ENCODE results near the gene ZC3H4.
"Not testable (repeated sequence)": the region's sequence is repeated elsewhere in the genome, so short reads cannot be mapped to it uniquely, and the experiment has no call there.

Gene ZC3H4

GRCh38 chr19:47084879-47085439 is 28.6 kb downstream of the ZC3H4 start:
- no peak for DNase-seq (ENCODE audit: low read depth, low spot score)

GRCh38 chr19:47082493-47082892 is 31.1 kb downstream of the ZC3H4 start:
- no peak for DNase-seq (ENCODE audit: low read depth, low spot score)

DNA sequence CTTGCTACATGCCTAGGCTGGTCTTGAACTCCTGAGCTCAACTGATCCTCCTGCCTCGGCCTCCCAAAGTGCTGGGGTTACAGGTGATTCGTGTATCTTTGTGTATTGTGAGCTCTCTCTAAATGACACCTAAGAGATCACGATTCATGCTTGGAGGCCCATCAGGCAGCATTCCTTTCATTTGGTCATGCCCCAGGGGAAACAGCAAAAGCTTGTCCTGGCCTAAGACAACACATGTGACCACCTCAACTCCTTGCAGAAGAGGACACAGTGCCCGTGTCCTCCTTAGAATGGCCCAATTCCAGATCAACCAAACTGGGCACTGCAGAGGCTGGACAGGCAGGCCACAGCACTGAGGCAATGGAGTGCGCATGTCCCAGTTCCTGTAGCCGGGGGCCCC is 32.5 kb downstream of the ZC3H4 start:
- no peak for DNase-seq (ENCODE audit: low read depth, low spot score)

GRCh38 chr19:47078351-47078750 is 35.2 kb downstream of the ZC3H4 start:
- not testable (repeated sequence) for DNase-seq (ENCODE audit: low read depth, low spot score)

GRCh38 chr19:47075941-47076340 is 37.6 kb downstream of the ZC3H4 start:
- DNase-seq (ENCODE audit: low read depth, low spot score): no peak

GRCh38 chr19:47075179-47075810 is 38.3 kb downstream of the ZC3H4 start:
- no peak for DNase-seq (ENCODE audit: low read depth, low spot score)

DNA sequence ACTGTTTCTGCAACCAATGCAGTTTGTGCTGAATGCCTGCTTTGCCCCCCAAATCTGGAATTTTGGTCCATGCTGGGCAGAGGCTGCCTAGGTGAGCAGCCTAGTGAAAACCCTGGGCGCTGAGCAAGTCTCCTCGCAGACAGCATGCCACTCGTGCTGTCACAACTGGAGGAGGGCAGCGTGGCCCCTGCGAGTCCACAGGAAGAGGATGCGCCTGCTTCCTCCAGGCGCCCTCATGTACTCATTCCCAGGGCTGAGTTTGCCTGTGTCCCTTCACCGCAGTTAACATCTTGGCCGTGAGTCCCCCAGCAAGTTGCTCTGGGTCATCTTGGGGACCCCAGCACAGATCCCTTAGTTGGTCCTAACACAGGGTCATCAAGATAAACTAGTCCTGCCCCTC is 39.0 kb downstream of the ZC3H4 start:
- no peak for DNase-seq (ENCODE audit: low read depth, low spot score)

DNA sequence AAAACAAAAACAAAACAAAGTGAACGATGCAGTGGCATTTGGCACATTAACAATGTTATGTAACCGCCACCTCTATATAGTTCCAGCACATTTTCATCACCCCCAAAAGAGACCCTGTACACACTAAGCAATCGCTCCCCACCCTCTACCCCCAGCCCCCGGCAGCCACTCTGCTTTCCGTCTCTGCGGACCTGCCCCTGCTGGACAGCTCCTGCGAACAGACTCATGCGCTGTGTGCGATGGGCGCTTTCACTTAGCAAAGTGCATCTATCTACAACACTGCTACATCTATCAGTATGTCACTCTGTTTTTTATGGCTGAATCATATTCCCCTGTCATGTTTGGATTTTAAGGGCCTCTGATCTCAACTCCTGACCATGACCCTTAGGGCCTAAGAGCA is 40.0 kb downstream of the ZC3H4 start:
- no peak for DNase-seq (ENCODE audit: low read depth, low spot score)

DNA sequence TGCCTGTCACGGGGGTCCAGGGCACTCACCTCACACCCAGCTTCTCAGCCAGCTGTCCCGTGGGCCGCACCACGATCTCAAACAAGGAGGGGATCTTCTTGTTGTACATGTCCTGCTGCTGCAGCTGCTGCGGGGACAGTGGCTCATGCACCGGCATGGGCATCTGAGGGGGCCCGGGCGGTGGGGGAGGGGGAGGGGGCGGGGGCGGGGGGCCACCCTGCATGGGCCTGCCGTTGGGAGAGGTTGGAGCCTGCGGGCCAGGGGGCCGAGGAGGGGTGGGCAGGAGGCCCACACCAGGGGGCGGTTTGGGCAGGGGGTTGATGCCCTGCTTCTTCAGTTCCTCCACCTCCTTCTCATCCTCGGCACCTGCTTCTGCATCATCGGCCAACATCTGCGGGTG is 41.3 kb downstream of the ZC3H4 start:
- no peak for DNase-seq (ENCODE audit: low read depth, low spot score)

GRCh38 chr19:47071731-47072130 is 41.8 kb downstream of the ZC3H4 start:
- no peak for DNase-seq (ENCODE audit: low read depth, low spot score)

- no peak for DNase-seq (ENCODE audit: low read depth, low spot score)
Measured at GRCh38 chr19:47070756-47071155, 42.8 kb downstream of the ZC3H4 start.

GRCh38 chr19:47069795-47070194 is 43.8 kb downstream of the ZC3H4 start:
- no peak for DNase-seq (ENCODE audit: low read depth, low spot score)

DNA sequence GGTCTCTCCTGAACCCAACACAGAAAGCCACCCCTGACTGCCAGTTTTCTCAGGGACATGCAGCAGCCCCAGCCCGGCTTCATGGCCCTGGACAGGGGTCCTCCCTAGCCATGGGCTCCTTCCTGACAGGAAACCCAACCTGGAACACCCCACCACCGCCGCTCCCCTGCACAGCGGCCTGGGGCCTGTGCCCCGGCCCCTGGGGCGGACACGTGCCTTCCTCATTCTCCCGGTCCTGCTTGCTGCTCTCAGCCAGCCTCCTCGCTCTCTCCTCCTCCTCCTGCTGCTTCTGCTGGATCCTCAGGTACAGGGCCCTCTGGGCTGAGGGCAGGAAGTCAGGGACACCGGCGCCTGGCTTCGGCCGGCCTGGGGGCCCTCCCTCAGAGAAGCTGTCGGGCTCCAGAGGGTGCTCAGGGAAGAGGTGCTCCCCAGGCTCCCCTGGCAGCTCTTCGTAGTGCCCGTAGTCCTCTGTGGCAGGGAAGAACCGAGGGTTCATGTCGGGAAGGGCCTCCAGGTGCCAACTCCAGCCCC is 44.6 kb downstream of the ZC3H4 start:
- no peak for DNase-seq (ENCODE audit: low read depth, low spot score)

GRCh38 chr19:47068246-47068645 is 45.3 kb downstream of the ZC3H4 start:
- DNase-seq (ENCODE audit: low read depth, low spot score): no peak

- no peak for DNase-seq (ENCODE audit: low read depth, low spot score)
Measured at GRCh38 chr19:47067215-47067847, 46.2 kb downstream of the ZC3H4 start.

DNA sequence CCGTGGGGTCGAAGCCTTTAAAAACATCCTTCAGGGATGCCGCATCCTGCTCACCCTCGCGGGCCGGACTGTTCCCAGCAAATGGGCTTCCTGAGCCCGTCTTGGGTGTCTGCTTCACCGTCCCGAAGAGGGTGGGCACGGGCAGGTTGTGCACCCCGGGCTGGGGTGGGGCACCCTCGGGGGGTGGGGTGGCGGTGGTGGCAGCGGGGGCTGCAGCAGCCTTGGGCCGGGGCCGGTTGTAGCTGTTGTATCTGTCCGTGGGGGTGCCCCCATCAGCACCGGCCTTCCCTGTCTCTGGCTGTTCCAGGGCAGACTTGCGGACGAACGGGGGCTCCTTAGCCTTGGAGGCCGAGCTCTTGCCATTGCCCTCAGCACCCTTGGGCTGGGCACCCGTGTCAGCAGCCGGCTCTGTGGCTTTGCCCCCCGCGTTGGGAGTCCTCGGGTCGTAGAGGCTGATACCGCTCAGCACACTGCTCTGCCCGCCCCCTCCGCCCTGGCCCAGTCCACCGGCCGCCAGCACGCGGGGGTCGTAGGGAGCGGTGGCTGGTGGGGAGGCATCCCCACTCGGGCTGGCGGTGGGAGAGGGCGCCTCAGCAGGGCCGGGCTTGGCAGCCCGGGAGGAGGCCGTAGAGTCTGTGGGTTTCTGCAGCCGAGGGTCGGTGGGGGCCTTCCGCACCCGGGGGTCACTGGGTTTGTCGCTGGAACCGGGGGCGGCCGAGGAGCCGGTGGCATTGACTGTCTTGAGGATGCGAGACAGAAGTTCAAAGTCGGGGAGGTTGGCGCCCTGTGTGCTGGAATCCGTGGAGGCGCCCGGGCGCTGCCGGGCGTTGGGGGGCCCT is 47.0 kb downstream of the ZC3H4 start:
- no peak for DNase-seq (ENCODE audit: low read depth, low spot score)

- no peak for DNase-seq (ENCODE audit: low read depth, low spot score)
Measured at GRCh38 chr19:47065242-47065641, 48.3 kb downstream of the ZC3H4 start.

DNA sequence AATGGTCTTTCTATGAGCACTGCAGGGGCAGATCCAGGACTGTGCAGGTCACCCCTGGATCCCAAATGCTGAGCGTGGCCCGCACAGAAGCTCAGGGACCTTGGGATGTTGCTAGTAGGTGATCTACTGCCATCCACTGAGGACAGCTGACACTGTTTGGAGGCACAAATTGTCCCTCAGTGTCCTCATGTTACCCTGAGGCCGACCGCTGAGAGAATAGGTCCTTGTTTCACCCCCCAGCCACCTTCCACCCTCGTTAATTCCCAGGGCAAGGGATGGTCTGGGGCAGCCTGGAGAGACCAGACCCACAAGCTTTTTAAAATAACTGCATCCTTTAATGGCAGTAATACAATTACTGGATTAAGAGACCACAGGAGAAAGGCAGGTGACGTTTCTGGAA is 49.7 kb downstream of the ZC3H4 start:
- no peak for DNase-seq (ENCODE audit: low read depth, low spot score)

DNA sequence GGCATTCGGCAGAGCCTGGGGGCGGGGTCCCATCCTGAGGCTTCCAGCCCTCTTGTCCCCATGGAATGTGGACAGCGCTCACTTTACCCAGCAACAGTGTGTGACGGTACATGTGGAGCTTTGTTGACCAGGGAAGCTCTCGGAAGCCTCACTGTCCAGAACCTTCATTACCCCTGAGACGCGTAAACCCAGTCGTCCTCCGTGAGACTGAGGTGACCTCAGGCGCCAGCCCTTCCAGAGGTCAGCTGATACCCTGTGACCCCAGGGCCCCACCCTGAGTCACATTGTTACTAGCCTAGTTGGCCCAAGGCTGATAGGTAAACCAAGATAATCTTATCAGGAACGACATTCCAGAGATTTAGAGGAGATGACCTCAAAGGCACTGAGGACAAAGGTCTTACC is 55.0 kb downstream of the ZC3H4 start:
- DNase-seq (ENCODE audit: low read depth, low spot score): no peak

DNA sequence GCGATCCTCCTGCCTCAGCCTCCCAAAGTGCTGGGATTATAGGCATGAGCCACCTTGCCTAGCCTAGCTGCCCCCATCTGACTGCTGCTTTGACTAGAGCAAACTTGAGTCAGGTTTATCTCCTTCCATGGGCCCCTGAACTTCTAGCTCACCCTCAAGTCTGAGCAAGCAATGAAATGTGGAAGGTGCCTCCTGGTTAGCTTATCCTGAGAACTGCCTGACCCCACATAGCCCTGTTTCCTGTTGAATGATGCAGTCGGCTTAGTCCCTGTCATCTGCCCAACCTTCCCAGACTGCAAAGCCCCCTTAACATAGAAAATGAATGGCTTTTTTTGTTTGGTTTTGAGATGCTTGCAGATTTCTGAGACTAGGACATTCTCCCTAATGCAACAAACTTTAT is 56.2 kb downstream of the ZC3H4 start:
- no peak for DNase-seq (ENCODE audit: low read depth, low spot score)

GRCh38 chr19:47056411-47056810 is 57.2 kb downstream of the ZC3H4 start:
- DNase-seq (ENCODE audit: low read depth, low spot score): no peak

DNA sequence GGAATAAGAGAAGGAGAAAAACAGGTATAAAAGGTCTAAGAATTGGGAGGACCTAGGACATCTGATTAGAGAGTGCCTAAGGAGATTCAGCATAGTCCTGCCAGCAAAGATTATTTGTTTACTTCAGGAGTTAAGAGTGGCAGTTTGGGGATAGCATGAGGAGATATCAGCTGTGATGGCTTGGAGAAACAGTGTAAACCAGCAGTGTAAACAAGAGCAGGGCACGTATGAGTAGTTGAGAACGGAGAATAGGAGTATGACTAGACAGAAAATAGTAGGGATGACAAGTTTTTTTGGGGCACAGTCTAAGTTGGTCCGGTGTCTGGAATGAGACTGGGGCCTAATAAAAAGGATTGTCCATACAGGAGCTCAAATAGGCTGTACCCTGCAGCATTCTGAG is 63.0 kb downstream of the ZC3H4 start:
- DNase-seq (ENCODE audit: low read depth, low spot score): not testable (repeated sequence)

Data from activated CD4-positive, CD25-positive, alpha-beta regulatory T cell treated with anti-CD3 and anti-CD28 coated beads, Interleukin-2, amount 50 U/mL, for 16 hours (primary cell).